NB4 (cell line): ENCODE results near the gene GRIK1.

ENCODE experiments used
- DNase-seq: peaks from one replicate; pipeline ENCODE4 v3.0.0; 2010; ENCODE audit warnings: low read depth
- H3K4me3 ChIP-seq: one replicate; pipeline ENCODE4 v1.5.1; 2011; ENCODE audit warnings: mild to moderate bottlenecking, low read depth, low read length, moderate library complexity
- CTCF ChIP-seq: IDR thresholded peaks from one replicate; pipeline ENCODE4 v1.5.1; 2012; ENCODE audit warnings: low read depth, low read length
- MYC ChIP-seq: IDR thresholded peaks from 2 replicates; pipeline ENCODE4 v1.6.1; 2011; ENCODE audit warnings: low read depth, low read length
- POLR2A ChIP-seq: IDR thresholded peaks from 2 replicates; pipeline ENCODE4 v1.6.1; 2011; ENCODE audit warnings: mild to moderate bottlenecking; ENCODE audit not compliant: insufficient read length; ENCODE audit errors: extremely low read depth
- TF ChIP-seq, protein P1 (sequence below): IDR thresholded peaks from 2 replicates; pipeline ENCODE4 v1.6.1; 2011; ENCODE audit warnings: low read depth, low read length

The GRIK1 gene

DNA sequence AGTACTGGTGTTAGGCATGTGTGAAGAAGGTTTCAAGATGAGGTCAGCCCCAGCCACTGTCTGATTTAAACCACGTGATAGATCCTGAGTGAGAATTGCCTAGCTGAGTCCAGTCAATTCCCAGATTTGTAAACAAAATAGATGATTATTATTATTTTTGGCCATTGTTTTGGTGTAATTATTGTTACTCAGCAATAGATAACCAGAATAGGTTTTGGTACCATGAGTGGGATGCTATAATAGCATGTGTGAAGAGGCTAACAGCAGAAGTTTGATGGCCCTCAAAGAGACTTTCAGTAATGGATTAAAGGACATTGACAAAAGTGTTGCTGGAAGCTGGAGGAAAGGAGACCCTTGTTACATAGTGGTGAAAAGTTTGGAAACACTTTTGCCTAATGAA lies 426.3 kb downstream of the GRIK1 start:
- DNase-seq, result no peak
- H3K4me3 ChIP-seq, result no peak overlapping the region
- TF ChIP-seq POLR2A (no peak), MYC (no peak), CTCF (no peak)
- TF ChIP-seq, protein P1, sequence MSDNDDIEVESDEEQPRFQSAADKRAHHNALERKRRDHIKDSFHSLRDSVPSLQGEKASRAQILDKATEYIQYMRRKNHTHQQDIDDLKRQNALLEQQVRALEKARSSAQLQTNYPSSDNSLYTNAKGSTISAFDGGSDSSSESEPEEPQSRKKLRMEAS, result no peak

GRCh38 chr21:29511096-29511495 lies 428.7 kb downstream of the GRIK1 start:
- TF ChIP-seq CTCF (no peak), MYC (no peak), POLR2A (no peak)
- TF ChIP-seq, protein P1, result no peak
- DNase-seq, result no peak

GRCh38 chr21:29509121-29509520 lies 430.7 kb downstream of the GRIK1 start:
- H3K4me3 ChIP-seq, result no peak overlapping the region

More at GRCh38 chr21:29511096-29511495, 428.7 kb downstream of the GRIK1 start:
- H3K4me3 ChIP-seq, result no peak overlapping the region

DNA sequence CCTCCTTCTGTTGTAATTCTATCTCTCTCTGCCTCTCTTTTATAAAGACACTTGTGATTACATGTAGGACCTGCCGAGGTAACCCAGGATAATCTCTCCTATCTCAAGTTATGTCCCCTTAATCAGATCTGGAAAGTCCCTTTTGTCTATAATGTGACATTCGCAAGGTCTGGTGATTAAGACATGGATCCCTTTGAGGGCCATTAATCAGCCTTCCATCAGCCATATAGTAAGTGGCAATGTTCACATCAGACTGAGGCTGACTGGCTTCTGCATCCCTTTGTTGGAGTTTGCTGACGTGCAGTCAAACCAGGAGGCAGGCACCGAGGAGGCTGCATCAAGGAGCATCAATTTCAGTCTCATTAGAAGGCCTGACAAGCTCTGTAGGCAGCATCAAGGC lies 431.5 kb downstream of the GRIK1 start:
- DNase-seq, result no peak
- TF ChIP-seq CTCF (no peak), MYC (no peak), POLR2A (no peak)
- TF ChIP-seq, protein P1, result no peak
- H3K4me3 ChIP-seq, result no peak overlapping the region

More at GRCh38 chr21:29509121-29509520, 430.7 kb downstream of the GRIK1 start:
- TF ChIP-seq, protein P1, result no peak
- TF ChIP-seq CTCF (no peak), MYC (no peak), POLR2A (no peak)
- no peak for DNase-seq

GRCh38 chr21:29506947-29507346 lies 432.8 kb downstream of the GRIK1 start:
- TF ChIP-seq POLR2A (no peak), MYC (no peak), CTCF (no peak)
- TF ChIP-seq, protein P1, result no peak
- DNase-seq, result no peak
- H3K4me3 ChIP-seq, result no peak overlapping the region

GRCh38 chr21:29506214-29506613 lies 433.6 kb downstream of the GRIK1 start:
- TF ChIP-seq MYC (no peak), CTCF (no peak), POLR2A (no peak)
- TF ChIP-seq, protein P1, result no peak
- H3K4me3 ChIP-seq, result no peak overlapping the region
- no peak for DNase-seq
